Hippocampal formation (tissue), 2 donors: Measurements from ENCODE around the gene FHAD1.
"Not testable (repeated sequence)": the region's sequence is repeated elsewhere in the genome, so short reads cannot be mapped to it uniquely, and the experiment has no call there.

Source experiments
- DNase-seq, 2 donors: peaks; one replicate each; lab custom pipeline; 2025; lab: John Stamatoyannopoulos, UW

FHAD1 gene

GRCh38 chr1:15370781-15371520 lies 123.9 kb downstream of the FHAD1 start:
- DNase-seq, result peak in 1 of 2 donors; percentile 34

GRCh38 chr1:15371610-15372545 lies 124.9 kb downstream of the FHAD1 start:
- no peak for DNase-seq

GRCh38 chr1:15378729-15379128 lies 131.7 kb downstream of the FHAD1 start:
- no peak for DNase-seq

GRCh38 chr1:15379151-15379550 lies 132.1 kb downstream of the FHAD1 start:
- not testable (repeated sequence) for DNase-seq

GRCh38 chr1:15380601-15381508 lies 133.8 kb downstream of the FHAD1 start:
- DNase-seq, result no peak

GRCh38 chr1:15381805-15382204 lies 134.8 kb downstream of the FHAD1 start:
- no peak for DNase-seq

GRCh38 chr1:15382601-15383518 lies 135.8 kb downstream of the FHAD1 start:
- no peak for DNase-seq

GRCh38 chr1:15383810-15384209 lies 136.8 kb downstream of the FHAD1 start:
- DNase-seq, result no peak

- peak; percentile 74 to 88 for DNase-seq
These were observed 137.4 kb downstream of the FHAD1 start for GRCh38 chr1:15384301-15384901.

- no peak for DNase-seq
These were observed 138.4 kb downstream of the FHAD1 start for GRCh38 chr1:15385420-15385819.

GRCh38 chr1:15386164-15386749 lies 139.2 kb downstream of the FHAD1 start:
- peak; percentile 58 to 67 for DNase-seq

GRCh38 chr1:15388201-15388880 lies 141.3 kb downstream of the FHAD1 start:
- no peak for DNase-seq

GRCh38 chr1:15389828-15390227 lies 142.8 kb downstream of the FHAD1 start:
- DNase-seq, result not testable (repeated sequence)

GRCh38 chr1:15390667-15391066 lies 143.6 kb downstream of the FHAD1 start:
- no peak for DNase-seq

- no peak for DNase-seq
These were observed 144.3 kb downstream of the FHAD1 start for GRCh38 chr1:15391366-15391765.

- no peak for DNase-seq
These were observed 146.6 kb downstream of the FHAD1 start for GRCh38 chr1:15393475-15394257.

GRCh38 chr1:15394258-15394690 lies 147.3 kb downstream of the FHAD1 start:
- DNase-seq, result no peak

- DNase-seq, result no peak
These were observed 150.2 kb downstream of the FHAD1 start for GRCh38 chr1:15397236-15397635.
